GM18951 (cell line): ENCODE measurements around the gene AWAT1.
"Not testable (repeated sequence)": the region's sequence is repeated elsewhere in the genome, so short reads cannot be mapped to it uniquely, and the experiment has no call there.

ENCODE experiments used
- POLR2A ChIP-seq: IDR thresholded peaks from 4 replicates; pipeline ENCODE4 v1.6.1; 2011; ENCODE audit warnings: mild to moderate bottlenecking; ENCODE audit not compliant: insufficient read length, insufficient read depth; ENCODE audit errors: extremely low read depth
- in situ Hi-C: fragments of 300-500 bp; cut with MboI; formaldehyde crosslinking; loops from one replicate; pipeline ENCODE4 v1.12.0; 2022; ENCODE audit warnings: low sequenced_read_pairs, mixed read lengths, inconsistent platforms; ENCODE audit not compliant: unreplicated experiment

The AWAT1 gene

DNA sequence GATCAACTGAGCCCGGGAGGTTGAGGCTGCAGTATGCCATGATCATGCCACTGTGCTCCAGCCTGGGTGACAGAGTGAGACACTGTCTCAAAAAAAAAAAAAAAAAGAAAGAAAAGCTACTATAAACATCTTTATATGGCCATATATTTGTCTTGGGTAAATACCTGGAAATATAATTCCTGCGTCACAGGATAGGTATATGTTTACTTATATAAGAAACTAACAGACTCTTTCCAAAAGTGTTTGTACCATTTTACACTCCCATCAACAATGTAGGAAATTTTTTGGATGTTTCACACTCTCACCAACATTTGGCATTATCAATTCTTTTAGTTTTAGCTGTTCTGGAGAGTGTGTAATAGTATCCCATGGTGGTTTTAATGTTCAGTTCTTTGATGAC, 12.8 kb downstream of the AWAT1 start:
- no peak for TF ChIP-seq POLR2A
- in situ Hi-C loops, result no loop called here

- TF ChIP-seq POLR2A, result no peak
- in situ Hi-C loops, result no loop called here
Observed at GRCh38 chrX:70252491-70252890, 18.0 kb downstream of the AWAT1 start.

DNA sequence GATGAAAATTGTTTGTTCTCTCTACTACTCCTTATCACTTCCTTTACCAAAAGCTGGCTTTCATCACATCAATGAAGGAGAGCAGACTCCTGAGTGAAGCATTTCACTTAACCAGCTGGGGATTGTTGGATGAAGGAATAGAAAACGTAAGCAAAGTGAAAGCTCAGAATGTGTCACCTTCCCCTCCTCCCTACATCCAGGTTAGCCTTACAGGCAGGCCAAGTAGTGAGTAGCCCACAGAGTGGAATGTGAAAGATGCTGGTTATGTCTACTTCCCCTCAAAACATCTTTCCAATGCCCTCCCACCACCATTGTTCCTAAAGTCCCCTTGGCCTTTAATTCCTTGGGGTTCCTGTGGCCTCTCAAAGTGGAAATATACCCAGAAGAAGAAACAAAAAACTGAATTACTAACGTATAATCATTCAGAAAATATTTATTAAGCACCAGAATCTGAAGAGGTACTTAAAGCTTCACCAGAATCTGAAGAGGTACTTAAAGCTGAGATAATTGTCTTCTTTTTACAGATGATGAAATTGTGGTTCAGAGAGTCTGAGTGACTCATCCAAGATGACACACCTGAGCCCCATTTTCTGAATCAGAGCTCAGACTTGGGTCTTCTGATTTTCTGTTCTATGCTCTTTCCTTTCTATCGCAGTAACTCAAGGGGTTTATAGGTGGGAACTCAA, 19.1 kb downstream of the AWAT1 start:
- in situ Hi-C loops, result no loop called here

DNA sequence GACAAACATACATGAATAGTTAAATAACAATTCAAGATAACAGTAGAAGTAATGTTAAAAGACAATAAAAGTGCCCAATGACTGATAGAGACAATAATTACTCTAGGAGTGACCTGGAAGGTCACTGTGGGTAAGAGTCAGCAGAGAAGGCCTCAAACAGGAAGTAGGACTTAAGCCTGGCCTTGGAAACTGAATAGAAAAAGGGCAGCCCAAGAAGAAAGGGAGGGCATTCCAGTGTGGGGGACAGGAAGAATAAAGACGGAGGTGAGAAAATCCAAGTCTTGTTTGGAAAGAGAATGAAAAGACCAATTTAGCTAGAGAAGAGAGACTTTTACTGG, 19.6 kb downstream of the AWAT1 start:
- in situ Hi-C loops, result no loop called here
- TF ChIP-seq POLR2A, result no peak

More for the DNA sequence above, 19.1 kb downstream of the AWAT1 start:
- no peak for TF ChIP-seq POLR2A

DNA sequence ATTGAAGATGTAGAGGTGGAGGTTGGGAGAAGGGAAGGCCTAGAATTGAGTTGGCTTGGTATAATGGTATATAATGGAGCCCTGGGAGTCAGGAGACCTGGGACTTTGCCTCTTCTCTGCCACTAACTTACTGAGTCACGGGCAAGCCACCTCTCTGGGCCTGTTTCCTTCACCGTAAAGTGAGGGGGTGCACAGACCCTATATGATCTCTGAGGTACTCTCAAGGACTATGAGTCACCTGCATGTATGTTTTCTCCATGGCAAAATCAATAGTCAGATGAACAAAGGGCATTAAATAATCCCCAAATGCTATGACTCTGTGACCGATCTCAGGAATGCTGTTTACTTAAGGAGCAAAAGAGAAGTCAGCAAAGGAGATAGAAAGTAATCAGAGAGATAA, 20.5 kb downstream of the AWAT1 start:
- no peak for TF ChIP-seq POLR2A
- in situ Hi-C loops, result no loop called here

GRCh38 chrX:70255452-70255851, 21.0 kb downstream of the AWAT1 start:
- in situ Hi-C loops, result no loop called here
- no peak for TF ChIP-seq POLR2A

GRCh38 chrX:70257423-70258288, 23.2 kb downstream of the AWAT1 start:
- TF ChIP-seq POLR2A, result no peak
- in situ Hi-C loops, result no loop called here

DNA sequence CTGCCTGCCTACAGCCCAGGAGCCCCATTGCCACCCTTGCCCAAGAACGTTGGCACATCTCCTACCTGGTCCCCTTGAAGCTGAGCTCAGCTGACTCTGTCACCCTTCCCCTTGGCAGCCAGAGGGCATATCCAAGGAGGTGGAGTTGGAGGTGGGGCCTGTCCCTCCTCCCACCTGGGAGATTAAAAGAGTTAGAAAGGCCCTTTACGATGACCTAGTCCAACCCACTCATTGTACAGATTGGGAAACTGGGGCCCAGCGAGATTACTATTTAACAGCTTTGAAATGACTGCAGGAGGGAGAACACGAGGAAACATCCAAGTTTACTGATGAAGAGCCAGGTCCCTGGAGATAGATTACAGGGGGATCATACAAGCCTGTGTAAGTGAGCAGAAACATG, 25.6 kb downstream of the AWAT1 start, which contains the start of gene P2RY4:
Gene P2RY4 (minus strand): TSS at position 101 of the 400 bp plus-strand sequence. CDS start 580 bp downstream, outside the sequence.
- TF ChIP-seq POLR2A, result no peak
- in situ Hi-C loops, result no loop called here

- TF ChIP-seq POLR2A, result no peak
- in situ Hi-C loops, result no loop called here
Observed at GRCh38 chrX:70262952-70263567, 28.6 kb downstream of the AWAT1 start.

GRCh38 chrX:70264784-70265183, 30.3 kb downstream of the AWAT1 start:
- TF ChIP-seq POLR2A, result no peak
- in situ Hi-C loops, result no loop called here

GRCh38 chrX:70268034-70268433, 33.6 kb downstream of the AWAT1 start, which contains the start of gene ARR3:
Gene ARR3, plus strand, starts transcription at chrX:70268334. Its CDS starts 1,052 bp downstream, at chrX:70269386.
- in situ Hi-C loops, result no loop called here

DNA sequence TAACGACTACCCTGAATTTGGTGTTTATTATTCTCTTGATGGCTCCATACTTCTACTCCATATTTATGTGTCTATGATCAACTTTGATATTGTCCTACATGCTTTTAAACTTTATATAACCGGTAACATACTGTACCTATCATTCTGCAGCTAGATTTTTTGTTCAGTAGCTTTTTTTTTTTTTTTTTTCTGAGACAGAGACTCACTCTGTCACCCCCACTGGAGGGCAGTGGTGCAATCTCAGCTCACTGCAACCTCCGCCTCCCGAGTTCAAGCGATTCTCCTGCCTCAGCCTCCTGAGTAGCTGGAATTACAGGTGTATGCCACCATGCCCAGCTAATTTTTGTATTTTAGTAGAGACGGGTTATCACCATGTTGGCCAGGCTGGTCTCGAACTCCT, 39.6 kb downstream of the AWAT1 start:
- in situ Hi-C loops, result not testable (repeated sequence)

More at GRCh38 chrX:70268034-70268433, 33.6 kb downstream of the AWAT1 start, which contains the start of gene ARR3:
- TF ChIP-seq POLR2A, result no peak

DNA sequence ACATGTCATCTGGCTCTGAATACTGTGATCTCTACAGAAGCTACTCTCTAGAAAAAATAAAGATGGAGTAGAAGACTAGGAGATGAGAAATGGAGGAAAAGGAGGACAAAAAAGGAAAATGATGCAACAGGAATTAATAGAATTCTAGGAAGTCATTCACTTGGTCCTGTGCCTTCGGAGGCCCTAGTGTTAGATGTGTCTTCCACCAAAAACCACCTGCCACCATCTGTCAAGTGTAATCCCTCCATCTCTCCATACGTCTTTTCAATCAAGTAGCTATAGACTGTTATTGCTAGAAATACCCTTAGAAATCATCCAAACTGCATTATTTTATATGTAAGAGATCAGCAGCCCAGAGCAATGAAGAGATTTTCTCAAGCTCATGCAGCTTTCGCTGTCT, 44.6 kb downstream of the AWAT1 start:
- in situ Hi-C loops, result no loop called here
- TF ChIP-seq POLR2A, result no peak
